H9 (cell line): Measurements from ENCODE around the gene ALG8. TPM values are rescaled to one million over a fixed set of nuclear protein-coding genes. Genes with fewer than 3 reads are reported as not detected.

Experiments
- DNase-seq: peaks from one replicate; pipeline ENCODE4 v3.0.0-alpha.2; 2017
- H2AFZ ChIP-seq: one replicate; pipeline ENCODE4 v1.6.1; 2013; ENCODE audit warnings: mild to moderate bottlenecking, low read length, control low read depth, moderate library complexity
- H2AK5ac ChIP-seq: 2 replicates; pipeline ENCODE4 v1.6.1; 2013; ENCODE audit warnings: low read length, control low read depth, mixed read lengths; ENCODE audit not compliant: insufficient read length
- H2BK120ac ChIP-seq: one replicate; pipeline ENCODE4 v1.6.1; 2013; ENCODE audit warnings: low read depth, mild to moderate bottlenecking, low read length, control low read depth, inconsistent platforms; ENCODE audit not compliant: poor library complexity, severe bottlenecking
- H2BK12ac ChIP-seq: 2 replicates; pipeline ENCODE4 v1.6.1; 2013; ENCODE audit warnings: low read length, control low read depth, mixed read lengths, low read depth; ENCODE audit not compliant: insufficient read length
- H2BK15ac ChIP-seq: 2 replicates; pipeline ENCODE4 v1.6.1; 2013; ENCODE audit warnings: low read depth, low read length, control low read depth
- H2BK20ac ChIP-seq: one replicate; pipeline ENCODE4 v1.6.1; 2013; ENCODE audit warnings: low read depth, mild to moderate bottlenecking, low read length, control low read depth, inconsistent platforms; ENCODE audit not compliant: poor library complexity, severe bottlenecking
- H2BK5ac ChIP-seq: 2 replicates; pipeline ENCODE4 v1.6.1; 2013; ENCODE audit warnings: low read length, control low read depth, mixed read lengths; ENCODE audit not compliant: insufficient read length
- H3K14ac ChIP-seq: 2 replicates; pipeline ENCODE4 v1.6.1; 2013; ENCODE audit warnings: low read length, control low read depth; ENCODE audit not compliant: insufficient read depth
- H3K18ac ChIP-seq: 2 replicates; pipeline ENCODE4 v1.6.1; 2013; ENCODE audit warnings: low read depth, mild to moderate bottlenecking, mixed read lengths, low read length, control low read depth; ENCODE audit not compliant: insufficient read length
- H3K23ac ChIP-seq: 2 replicates; pipeline ENCODE4 v1.6.1; 2013; ENCODE audit warnings: low read length, control low read depth, mixed read lengths, low read depth; ENCODE audit not compliant: insufficient read length
- H3K23me2 ChIP-seq: 2 replicates; pipeline ENCODE4 v1.6.1; 2013; ENCODE audit warnings: low read depth, mild to moderate bottlenecking, mixed read lengths, low read length, control low read depth; ENCODE audit not compliant: insufficient read length, poor library complexity, severe bottlenecking
- H3K27ac ChIP-seq: 2 replicates; pipeline ENCODE4 v1.5.1; 2013; ENCODE audit warnings: low read length, control low read depth, mixed read lengths, low read depth; ENCODE audit not compliant: insufficient read length
- H3K27me3 ChIP-seq: 2 replicates; pipeline ENCODE4 v1.6.1; 2013; ENCODE audit warnings: low read length, control low read depth, inconsistent platforms; ENCODE audit not compliant: insufficient read depth
- H3K4ac ChIP-seq: 2 replicates; pipeline ENCODE4 v1.6.1; 2013; ENCODE audit warnings: low read depth, mild to moderate bottlenecking, control low read depth, inconsistent platforms, low read length, moderate library complexity
- H3K4me1 ChIP-seq: 2 replicates; pipeline ENCODE4 v1.6.1; 2013; ENCODE audit warnings: low read length, control low read depth, inconsistent platforms; ENCODE audit not compliant: insufficient read depth
- H3K4me2 ChIP-seq: 2 replicates; pipeline ENCODE4 v1.6.1; 2013; ENCODE audit warnings: low read length, control low read depth, mixed read lengths; ENCODE audit not compliant: insufficient read length, insufficient read depth
- H3K56ac ChIP-seq: 2 replicates; pipeline ENCODE4 v1.6.1; 2013; ENCODE audit warnings: low read depth, mild to moderate bottlenecking, mixed read lengths, low read length, control low read depth; ENCODE audit not compliant: insufficient read length
- H3K79me1 ChIP-seq: 2 replicates; pipeline ENCODE4 v1.6.1; 2013; ENCODE audit warnings: low read depth, mild to moderate bottlenecking, moderate library complexity, low read length, control low read depth, inconsistent platforms; ENCODE audit not compliant: insufficient read depth, poor library complexity, severe bottlenecking
- H3K79me2 ChIP-seq: 2 replicates; pipeline ENCODE4 v1.6.1; 2013; ENCODE audit warnings: low read length, control low read depth, inconsistent platforms; ENCODE audit not compliant: insufficient read depth
- H3K9ac ChIP-seq: 2 replicates; pipeline ENCODE4 v1.6.1; 2013; ENCODE audit warnings: low read length, control low read depth, mixed read lengths; ENCODE audit not compliant: insufficient read length; ENCODE audit errors: extremely low read depth
- H3K9me3 ChIP-seq: one replicate; pipeline ENCODE4 v1.6.1; 2013; ENCODE audit warnings: low read depth, low read length, inconsistent platforms; ENCODE audit not compliant: control insufficient read depth
- H3T11ph ChIP-seq: one replicate; pipeline ENCODE4 v1.6.1; 2013; ENCODE audit warnings: mild to moderate bottlenecking, low read length, control low read depth, inconsistent platforms
- H4K20me1 ChIP-seq: one replicate; pipeline ENCODE4 v1.6.1; 2013; ENCODE audit not compliant: control insufficient read depth, insufficient read length, insufficient read depth
- H4K5ac ChIP-seq: 2 replicates; pipeline ENCODE4 v1.6.1; 2013; ENCODE audit warnings: low read depth, mild to moderate bottlenecking, mixed read lengths, low read length, control low read depth; ENCODE audit not compliant: insufficient read length
- H4K8ac ChIP-seq: replicated peaks from 2 replicates; pipeline ENCODE4 v1.6.1; 2013; ENCODE audit warnings: low read length, control low read depth, mixed read lengths, low read depth; ENCODE audit not compliant: insufficient read length
- H4K91ac ChIP-seq: 2 replicates; pipeline ENCODE4 v1.6.1; 2013; ENCODE audit warnings: low read depth, mild to moderate bottlenecking, moderate library complexity, mixed read lengths, low read length, control low read depth; ENCODE audit not compliant: insufficient read length
- H3K27ac Mint-ChIP-seq, 3 experiments: 2 replicates in 2 of 3; 3 replicates in 1 of 3; pipeline ENCODE4 v1.8.0; 2020 to 2021; ENCODE audit warnings: mixed read lengths in 3 of 3, mild to moderate bottlenecking in 1 of 3, moderate library complexity in 1 of 3
- H3K27me3 Mint-ChIP-seq: 2 replicates; pipeline ENCODE4 v1.8.0; 2021; ENCODE audit warnings: low read depth, mild to moderate bottlenecking, moderate library complexity, mixed read lengths
- H3K36me3 Mint-ChIP-seq, 3 experiments: 2 replicates in 2 of 3; 3 replicates in 1 of 3; pipeline ENCODE4 v1.8.0; 2020 to 2021; ENCODE audit warnings: low read depth in 3 of 3, mixed read lengths in 3 of 3; ENCODE audit not compliant: insufficient read depth in 1 of 3
- H3K4me1 Mint-ChIP-seq, 2 experiments: 2 replicates each; pipeline ENCODE4 v1.8.0; 2020; ENCODE audit warnings: mixed read lengths in 2 of 2
- H3K4me3 Mint-ChIP-seq, 2 experiments: 2 replicates in 1 of 2; 3 replicates in 1 of 2; pipeline ENCODE4 v1.8.0; 2020 to 2021; ENCODE audit warnings: mild to moderate bottlenecking in 2 of 2, mixed read lengths in 2 of 2, moderate library complexity in 1 of 2
- H3K9me3 Mint-ChIP-seq, 2 experiments: 2 replicates in 1 of 2; 3 replicates in 1 of 2; pipeline ENCODE4 v1.8.0; 2020; ENCODE audit warnings: mild to moderate bottlenecking in 2 of 2, mixed read lengths in 2 of 2, moderate library complexity in 1 of 2
- CTCF ChIP-seq: fragments of 200-600 bp; sonication (generic); conservative IDR thresholded peaks from 3 replicates; pipeline ENCODE4 v1.8.0; 2021; ENCODE audit warnings: antibody characterized with exemption, mild to moderate bottlenecking
- WGBS: extraction: QIAGEN DNeasy Blood & Tissue Kit; methylation state at CpG from one replicate; pipeline ENCODE4 v1.1.7; 2013; ENCODE audit warnings: missing lambda C conversion rate, low lambda C conversion rate, mixed read lengths; ENCODE audit not compliant: insufficient read length; ENCODE audit errors: extremely low coverage; 5-methylcytosine and 5-hydroxymethylcytosine counted together
- total RNA-seq: library from RNA; stranded (reverse); gene quantifications from 2 replicates; pipeline ENCODE4 v1.2.1, GENCODE V29; 2021

Gene ALG8
- total RNA-seq, 1 experiment from 2014 or later = 77.5 TPM

DNA sequence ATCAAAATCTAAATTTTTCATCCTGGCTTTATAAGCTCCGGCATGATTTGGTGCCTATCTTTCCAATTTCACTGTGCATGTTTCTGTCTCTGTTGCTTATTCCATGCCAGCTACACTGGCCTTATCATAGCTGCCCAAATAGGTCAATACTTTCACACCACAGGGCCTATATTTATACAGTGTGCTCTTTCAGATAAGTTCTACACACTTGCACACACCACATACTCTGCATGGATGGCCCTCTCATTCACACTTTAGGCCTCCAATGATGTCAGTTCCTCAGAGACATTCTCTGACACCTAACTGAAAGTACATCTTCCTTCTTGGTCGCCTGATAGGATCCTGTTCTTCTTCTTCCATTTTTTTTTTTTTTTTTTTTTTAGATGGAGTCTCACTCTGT lies 7.0 kb downstream of the ALG8 start:
- Histone ChIP-seq H3K23me2 (no peaks in the 10 kb centered on the region), H3T11ph (no peak overlapping the region), H3K79me2 (no peaks in the 10 kb centered on the region), H3K79me1 (peaks cover 3% of the 10 kb centered on the region), H2BK15ac (no peak overlapping the region), H4K8ac (no peak overlapping the region), H4K91ac (no peak overlapping the region), H3K4me1 (no peaks in the 10 kb centered on the region), H3K23ac (no peak overlapping the region), H3K56ac (no peak overlapping the region), H3K4me2 (no peak overlapping the region), H2BK12ac (no peak overlapping the region), H2AK5ac (no peak overlapping the region), H3K27ac (no peak overlapping the region), H3K14ac (no peak overlapping the region), H3K18ac (no peak overlapping the region), H3K9ac (no peak overlapping the region), H2AFZ (no peak overlapping the region), H4K5ac (no peak overlapping the region), H2BK120ac (no peak overlapping the region), H2BK20ac (no peak overlapping the region), H3K4ac (no peak overlapping the region), H3K27me3 (no peaks in the 10 kb centered on the region), H3K9me3 (no peaks in the 10 kb centered on the region), H2BK5ac (no peak overlapping the region), H4K20me1 (no peaks in the 10 kb centered on the region)
- no peak overlapping the region for H3K27ac Mint-ChIP-seq
- no peak overlapping the region for H3K4me3 Mint-ChIP-seq
- H3K4me1 Mint-ChIP-seq = no peaks in the 10 kb centered on the region
- H3K36me3 Mint-ChIP-seq = peaks cover 20 to 42% (median 25%) of the 10 kb centered on the region in 3 experiments; a peak in 6 of 7 replicates
- no peak for TF ChIP-seq CTCF
- no peaks in the 10 kb centered on the region for H3K27me3 Mint-ChIP-seq
- no CpG with 5 or more reads among the region's 2 CpGs for WGBS
- H3K9me3 Mint-ChIP-seq = no peaks in the 10 kb centered on the region
- no peak for DNase-seq
